IPS-20b (cell line): Measurements from ENCODE around the gene GULP1.

Experiments
- H3K27ac ChIP-seq: one replicate; pipeline ENCODE4 v1.5.1; 2013; ENCODE audit warnings: low read length
- H3K27me3 ChIP-seq: 2 replicates; pipeline ENCODE4 v1.6.1; 2013; ENCODE audit warnings: mild to moderate bottlenecking, low read length, inconsistent platforms; ENCODE audit not compliant: insufficient read depth
- H3K36me3 ChIP-seq: 2 replicates; pipeline ENCODE4 v1.6.1; 2013; ENCODE audit warnings: low read depth, mild to moderate bottlenecking, inconsistent platforms, low read length, moderate library complexity; ENCODE audit not compliant: insufficient read depth
- H3K4me1 ChIP-seq: 2 replicates; pipeline ENCODE4 v1.6.1; 2013; ENCODE audit warnings: mild to moderate bottlenecking, control low read depth, inconsistent platforms, low read length, moderate library complexity; ENCODE audit not compliant: insufficient read depth
- H3K4me3 ChIP-seq: 2 replicates; pipeline ENCODE4 v1.5.1; 2013; ENCODE audit warnings: mild to moderate bottlenecking, low read length, inconsistent platforms
- H3K9ac ChIP-seq: 2 replicates; pipeline ENCODE4 v1.6.1; 2013; ENCODE audit warnings: low read depth, mild to moderate bottlenecking, inconsistent platforms, low read length, moderate library complexity
- H3K9me3 ChIP-seq: 2 replicates; pipeline ENCODE4 v1.6.1; 2013; ENCODE audit warnings: mild to moderate bottlenecking, low read depth, low read length, inconsistent platforms; ENCODE audit not compliant: insufficient read depth

The GULP1 gene

DNA sequence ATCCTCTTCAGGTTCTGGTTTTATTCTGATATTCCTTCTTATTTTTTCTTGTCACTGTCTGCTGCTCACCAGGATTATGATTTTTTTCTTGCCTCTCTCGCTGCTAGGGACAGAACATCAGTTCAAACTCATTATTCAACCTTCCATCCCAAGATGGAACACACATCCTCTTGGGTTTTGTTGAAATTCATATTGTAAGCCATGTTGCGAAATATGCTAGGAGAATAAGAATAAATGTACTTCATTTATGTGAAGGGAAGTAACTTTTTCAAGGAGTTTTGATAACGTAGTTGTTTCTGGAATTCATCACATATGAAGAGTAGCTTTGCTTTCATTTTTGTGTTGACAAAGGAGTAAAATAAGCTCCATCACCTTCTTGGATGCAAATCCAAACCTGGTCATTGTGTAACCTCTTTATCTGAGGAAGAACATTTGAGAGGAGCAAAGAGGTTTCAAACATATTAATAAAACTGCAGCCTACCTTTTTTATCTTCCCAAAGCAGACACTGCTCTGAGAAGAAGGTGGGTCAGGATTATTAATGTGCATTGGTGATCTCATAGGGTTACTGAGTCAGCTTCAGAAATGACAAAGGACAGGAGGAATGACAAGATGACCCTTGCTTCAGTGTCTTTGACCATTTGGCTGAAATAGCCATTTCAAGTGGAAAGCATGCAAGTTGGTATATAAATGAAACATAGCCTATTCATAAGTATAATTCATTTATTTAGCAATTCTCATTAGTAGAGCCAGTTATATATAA is 280.0 kb downstream of the GULP1 start:
- Histone ChIP-seq H3K27me3 (no peaks in the 10 kb centered on the region), H3K27ac (no peak overlapping the region), H3K36me3 (peaks cover 46% of the 10 kb centered on the region), H3K4me1 (no peaks in the 10 kb centered on the region), H3K4me3 (no peak overlapping the region), H3K9me3 (no peaks in the 10 kb centered on the region), H3K9ac (no peak overlapping the region)

DNA sequence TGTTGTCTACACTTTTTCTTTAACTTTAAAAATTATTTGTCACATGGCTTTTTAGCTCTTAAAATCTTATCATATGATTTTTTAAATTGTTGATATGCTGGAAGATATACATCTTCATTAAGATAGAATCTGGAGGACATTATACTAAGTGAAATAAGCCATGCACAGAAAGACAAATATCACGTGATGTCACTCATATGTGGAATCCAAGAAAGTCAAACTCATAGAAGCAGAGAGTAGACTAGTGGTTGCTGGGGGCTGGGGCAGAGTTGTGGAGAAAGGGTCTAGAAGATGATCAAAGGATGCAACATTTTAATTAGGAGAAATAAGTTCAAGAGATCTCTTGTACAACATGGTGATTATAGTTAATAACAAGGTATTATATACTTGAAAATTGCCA is 280.9 kb downstream of the GULP1 start:
- no peaks in the 10 kb centered on the region for H3K4me1 ChIP-seq
- no peak overlapping the region for H3K27ac ChIP-seq
- H3K36me3 ChIP-seq: peaks cover 46% of the 10 kb centered on the region
- no peak overlapping the region for H3K4me3 ChIP-seq
- no peaks in the 10 kb centered on the region for H3K9me3 ChIP-seq
- H3K27me3 ChIP-seq: no peaks in the 10 kb centered on the region
- H3K9ac ChIP-seq: no peak overlapping the region

DNA sequence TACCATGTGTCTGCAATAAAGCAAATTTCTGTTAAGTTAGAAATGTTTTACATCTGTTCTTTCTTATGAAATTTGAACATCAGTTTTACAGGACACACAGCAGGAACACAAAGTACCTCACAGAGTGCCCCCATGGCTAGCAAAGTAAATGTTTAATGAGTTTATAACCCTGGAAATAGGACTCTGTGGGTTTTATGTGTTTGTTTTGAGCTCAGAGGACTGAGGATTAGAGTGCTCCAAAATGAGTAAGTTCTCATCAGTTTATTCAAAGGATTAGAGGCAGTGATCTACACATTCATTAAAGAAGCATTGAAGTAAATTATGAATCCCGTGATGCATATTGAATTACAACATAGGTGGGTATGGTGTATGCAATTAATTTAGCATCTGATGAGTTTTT is 281.8 kb downstream of the GULP1 start:
- Histone ChIP-seq H3K9ac (no peak overlapping the region), H3K9me3 (no peaks in the 10 kb centered on the region), H3K36me3 (peaks cover 46% of the 10 kb centered on the region), H3K27me3 (no peaks in the 10 kb centered on the region), H3K4me3 (no peak overlapping the region), H3K4me1 (no peaks in the 10 kb centered on the region), H3K27ac (no peak overlapping the region)

DNA sequence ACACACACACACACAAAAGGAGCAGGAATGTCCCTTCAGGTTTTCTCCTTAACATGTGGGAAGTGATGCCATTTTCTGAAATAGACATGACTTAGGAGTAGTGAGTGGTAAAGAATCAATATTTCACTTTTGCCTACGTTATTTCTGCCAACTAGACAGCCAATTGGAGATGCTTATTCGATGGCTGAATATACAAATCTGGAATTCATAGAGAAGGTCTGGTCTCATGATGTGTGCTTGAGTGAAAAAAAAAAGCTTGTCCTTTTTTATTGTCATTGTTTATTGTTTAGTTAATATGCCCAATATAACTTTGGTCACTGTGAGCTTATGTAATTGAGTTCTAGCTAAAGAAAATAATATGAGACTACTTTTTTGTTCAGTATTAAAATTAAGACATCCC is 284.3 kb downstream of the GULP1 start:
- H3K27ac ChIP-seq: no peak overlapping the region

DNA sequence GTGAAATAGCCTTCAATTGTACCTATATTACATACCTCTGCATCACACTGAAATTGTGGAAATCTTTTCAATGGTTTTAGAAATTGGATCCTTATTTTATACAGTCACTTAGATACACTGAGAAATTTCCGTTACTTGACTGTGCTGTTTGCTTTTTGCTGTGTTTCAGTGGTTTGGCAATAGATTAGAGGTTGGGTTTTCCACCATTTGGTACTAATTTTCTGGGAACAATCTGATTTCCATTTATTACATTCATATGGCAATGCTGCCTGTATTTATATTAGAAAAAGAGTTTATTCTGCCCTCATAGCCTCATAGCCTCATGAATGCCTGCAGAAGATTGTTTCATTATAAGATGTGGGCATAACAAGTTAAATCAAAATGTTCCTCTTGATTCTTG is 285.0 kb downstream of the GULP1 start:
- no peak overlapping the region for H3K27ac ChIP-seq
- H3K27me3 ChIP-seq: no peaks in the 10 kb centered on the region
- H3K36me3 ChIP-seq: peaks cover 24% of the 10 kb centered on the region
- H3K9me3 ChIP-seq: no peaks in the 10 kb centered on the region
- H3K4me3 ChIP-seq: no peak overlapping the region
- no peaks in the 10 kb centered on the region for H3K4me1 ChIP-seq
- no peak overlapping the region for H3K9ac ChIP-seq

More for the DNA sequence above, 284.3 kb downstream of the GULP1 start:
- Histone ChIP-seq H3K27me3 (no peaks in the 10 kb centered on the region), H3K36me3 (peaks cover 31% of the 10 kb centered on the region), H3K9ac (no peak overlapping the region), H3K4me3 (no peak overlapping the region), H3K9me3 (no peaks in the 10 kb centered on the region), H3K4me1 (no peaks in the 10 kb centered on the region)

DNA sequence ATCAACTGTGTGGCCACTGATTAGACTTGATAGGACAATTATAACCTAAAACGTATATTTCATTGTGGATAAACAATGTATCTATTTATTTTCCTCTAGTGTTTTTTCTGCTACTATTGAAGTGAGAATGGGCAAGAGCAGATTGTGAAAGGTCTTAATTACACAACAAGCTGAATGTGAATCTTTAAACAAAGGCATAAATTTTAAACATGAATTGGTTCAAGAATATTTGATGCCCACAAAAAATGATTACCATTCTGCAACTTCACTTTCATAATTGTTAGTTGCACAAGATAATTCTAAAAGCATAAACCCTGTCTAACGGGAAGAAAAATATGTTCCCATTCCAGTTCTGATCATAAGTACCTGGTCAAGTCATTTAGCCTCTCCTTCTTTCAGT is 285.6 kb downstream of the GULP1 start:
- H3K36me3 ChIP-seq: peaks cover 19% of the 10 kb centered on the region
- no peak overlapping the region for H3K27ac ChIP-seq
- H3K9ac ChIP-seq: no peak overlapping the region
- no peaks in the 10 kb centered on the region for H3K9me3 ChIP-seq
- no peaks in the 10 kb centered on the region for H3K4me1 ChIP-seq
- no peak overlapping the region for H3K4me3 ChIP-seq
- H3K27me3 ChIP-seq: no peaks in the 10 kb centered on the region

DNA sequence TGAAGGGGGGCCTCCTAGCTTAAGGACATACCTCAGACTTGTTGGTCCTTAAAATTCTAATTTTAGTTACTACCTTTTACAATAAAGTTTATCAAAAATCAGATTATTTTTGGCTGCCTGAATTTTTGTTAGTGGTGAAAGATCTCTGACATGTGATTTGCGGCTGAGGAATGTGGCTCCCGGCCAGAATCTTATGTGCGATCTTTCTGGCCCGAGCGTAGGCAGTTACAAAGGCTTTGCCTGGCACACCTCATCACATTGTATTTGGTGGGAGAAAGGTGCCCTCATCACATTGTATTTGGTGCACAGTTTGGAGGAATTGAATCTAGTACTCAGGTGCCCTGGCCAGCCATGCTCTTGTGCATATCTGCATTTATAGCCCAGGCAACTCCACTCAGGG is 289.1 kb downstream of the GULP1 start:
- Histone ChIP-seq H3K4me1 (no peaks in the 10 kb centered on the region), H3K36me3 (peaks cover 23% of the 10 kb centered on the region)

DNA sequence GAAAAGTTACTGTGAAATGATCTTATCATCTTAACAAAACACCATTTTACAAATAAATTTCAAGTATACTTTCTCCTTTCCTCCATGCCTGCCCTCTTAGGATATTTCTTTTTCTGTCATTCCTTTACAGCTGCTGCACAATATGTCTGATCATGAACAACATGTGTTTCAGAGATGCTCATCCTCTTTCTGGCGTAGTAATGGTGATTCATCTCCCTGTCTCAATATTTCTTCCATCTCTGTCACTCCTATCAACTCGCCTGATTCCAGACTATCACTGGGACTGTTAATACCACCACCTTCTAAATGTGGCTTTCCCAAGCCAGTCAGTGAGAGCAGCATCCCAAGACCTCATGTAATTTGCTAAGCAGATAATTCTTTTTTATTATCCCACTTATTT is 290.5 kb downstream of the GULP1 start:
- Histone ChIP-seq H3K27me3 (no peaks in the 10 kb centered on the region), H3K4me3 (no peak overlapping the region), H3K4me1 (no peaks in the 10 kb centered on the region), H3K36me3 (peaks cover 23% of the 10 kb centered on the region), H3K27ac (no peak overlapping the region), H3K9ac (no peak overlapping the region), H3K9me3 (peaks cover 3% of the 10 kb centered on the region; the same call in 1 of the 2 replicates)

More for the DNA sequence above, 289.1 kb downstream of the GULP1 start:
- no peak overlapping the region for H3K27ac ChIP-seq
- no peak overlapping the region for H3K9ac ChIP-seq
- peaks cover 3% of the 10 kb centered on the region; the same call in 1 of the 2 replicates for H3K9me3 ChIP-seq
- H3K4me3 ChIP-seq: no peak overlapping the region
- H3K27me3 ChIP-seq: no peaks in the 10 kb centered on the region

DNA sequence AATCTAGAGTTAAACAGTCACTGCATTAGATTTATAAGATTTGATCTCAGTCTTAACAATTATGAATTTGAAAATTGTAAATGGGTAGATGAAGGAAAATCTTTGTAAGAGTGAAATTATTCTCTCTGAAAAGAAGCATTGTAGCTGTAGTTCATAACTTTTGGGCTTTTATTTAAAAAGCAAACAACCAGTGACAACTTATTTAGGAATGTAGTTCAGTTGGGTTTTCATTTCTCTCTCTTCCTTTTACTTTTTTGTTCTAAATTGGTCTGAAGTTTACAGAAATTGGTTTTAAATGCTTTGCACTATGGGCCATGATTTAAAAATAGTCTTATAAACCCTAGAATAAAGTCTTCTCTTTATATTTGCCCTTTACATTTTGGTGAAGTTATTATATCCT is 296.6 kb downstream of the GULP1 start:
- Histone ChIP-seq H3K4me3 (no peak overlapping the region), H3K27ac (no peak overlapping the region), H3K9ac (no peak overlapping the region), H3K36me3 (peaks cover 54% of the 10 kb centered on the region), H3K4me1 (no peaks in the 10 kb centered on the region), H3K27me3 (no peaks in the 10 kb centered on the region), H3K9me3 (peaks cover 3% of the 10 kb centered on the region; the same call in 1 of the 2 replicates)

DNA sequence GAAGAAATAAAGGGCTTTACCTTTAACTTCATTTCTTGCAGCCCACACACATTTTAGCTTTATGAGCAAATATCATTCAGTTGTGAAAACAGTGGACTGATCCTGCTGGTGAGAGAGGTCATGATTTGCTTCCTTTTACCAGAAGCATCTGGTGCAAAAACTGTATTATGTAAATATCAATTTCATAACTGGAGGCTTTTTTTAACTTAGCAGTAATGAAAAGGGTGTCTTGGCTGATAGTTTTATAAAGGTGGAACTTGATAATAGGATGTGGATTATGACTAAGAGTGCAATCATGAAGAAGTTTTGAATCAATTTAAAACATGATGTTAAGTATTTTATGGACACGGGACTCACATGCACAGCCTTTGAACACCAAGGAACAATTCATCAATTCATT is 304.4 kb downstream of the GULP1 start:
- no peak overlapping the region for H3K27ac ChIP-seq
- no peaks in the 10 kb centered on the region for H3K27me3 ChIP-seq
- H3K9ac ChIP-seq: no peak overlapping the region
- no peaks in the 10 kb centered on the region for H3K9me3 ChIP-seq
- H3K4me3 ChIP-seq: no peak overlapping the region
- peaks cover 24% of the 10 kb centered on the region for H3K36me3 ChIP-seq
- peaks cover 18% of the 10 kb centered on the region for H3K4me1 ChIP-seq

DNA sequence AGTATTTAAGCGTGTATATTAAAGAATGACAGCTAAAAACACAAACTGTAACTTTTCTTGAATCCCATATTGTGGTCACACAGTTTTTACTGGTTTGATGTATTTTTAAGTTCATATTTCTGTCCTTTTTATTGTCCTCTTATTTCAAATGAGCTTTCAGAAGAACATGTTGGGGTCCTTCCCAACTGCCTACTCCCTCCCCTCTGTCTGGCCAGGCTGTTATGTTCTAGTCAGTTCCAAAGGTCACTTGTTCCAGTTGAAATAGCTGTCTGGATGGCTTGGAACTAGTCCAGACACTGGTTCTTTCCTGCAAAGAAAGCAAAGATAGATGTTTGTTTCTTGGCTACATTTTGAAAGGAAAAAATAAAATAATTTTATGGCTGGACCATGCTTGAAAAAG is 306.9 kb downstream of the GULP1 start:
- peaks cover 19% of the 10 kb centered on the region for H3K36me3 ChIP-seq
- no peak overlapping the region for H3K4me3 ChIP-seq
- H3K27me3 ChIP-seq: no peaks in the 10 kb centered on the region
- peaks cover 18% of the 10 kb centered on the region for H3K4me1 ChIP-seq
- H3K27ac ChIP-seq: no peak overlapping the region
- no peak overlapping the region for H3K9ac ChIP-seq
- H3K9me3 ChIP-seq: no peaks in the 10 kb centered on the region

DNA sequence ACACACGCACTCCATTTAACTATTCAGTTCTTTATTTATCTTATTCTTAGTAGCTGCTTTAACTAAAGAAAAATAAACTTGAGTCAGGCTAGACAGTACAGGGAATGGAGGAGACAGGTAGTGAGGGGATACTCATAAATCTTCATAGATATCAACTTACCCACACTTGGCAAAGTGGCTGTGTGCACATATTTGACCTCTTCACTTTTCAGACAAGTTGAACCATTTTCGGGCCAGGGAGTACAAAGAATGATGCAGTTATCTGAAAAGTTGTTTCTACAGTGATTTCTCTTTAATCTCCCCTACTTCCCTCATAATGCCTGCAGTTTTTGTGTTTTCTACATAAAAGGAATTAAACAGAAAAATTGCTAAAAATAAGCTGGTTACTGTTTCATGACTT is 307.5 kb downstream of the GULP1 start:
- Histone ChIP-seq H3K27me3 (no peaks in the 10 kb centered on the region), H3K9me3 (no peaks in the 10 kb centered on the region), H3K4me1 (peaks cover 18% of the 10 kb centered on the region), H3K27ac (no peak overlapping the region), H3K9ac (no peak overlapping the region), H3K36me3 (peaks cover 13% of the 10 kb centered on the region), H3K4me3 (no peak overlapping the region)
